Stomach (tissue), 9 donors: ENCODE data around the gene TRPV4. TPM values are rescaled to one million over a fixed set of nuclear protein-coding genes. Genes with fewer than 3 reads are reported as not detected.
A peak's percentile ranks its signal among the peaks of the same experiment; 100 is the strongest.

Experiments used
- DNase-seq, 2 donors: peaks; one replicate each; pipeline versions ENCODE4 v3.0.0 to v3.0.0-alpha.2; 2013 to 2019
- H3K27ac ChIP-seq, 5 donors: fragments of 200-600 bp in 4 of 5; sonication (generic) in 4 of 5; one replicate each; pipeline ENCODE4 v1.5.1; 2013 to 2019; ENCODE audit warnings: mild to moderate bottlenecking in 1 of 5, moderate library complexity in 1 of 5
- H3K27me3 ChIP-seq, 3 donors: fragments of 200-600 bp; sonication (generic); one replicate each; pipeline ENCODE4 v1.5.1; 2017 to 2019; ENCODE audit warnings: mixed run types in 1 of 3
- H3K36me3 ChIP-seq, 4 donors: fragments of 200-600 bp; sonication (generic); 1 replicate in 3 of 4; 2 replicates in 1 of 4; pipeline ENCODE4 v1.5.1; 2016 to 2019
- H3K4me1 ChIP-seq, 4 donors: fragments of 200-600 bp; sonication (generic); one replicate each; pipeline ENCODE4 v1.5.1; 2016 to 2019
- H3K4me3 ChIP-seq, 4 donors: fragments of 200-600 bp; sonication (generic) in 3 of 4; one replicate each; pipeline ENCODE4 v1.5.1; 2016 to 2019; ENCODE audit warnings: mild to moderate bottlenecking in 1 of 4
- H3K9me3 ChIP-seq, 4 donors: fragments of 200-600 bp; sonication (generic); one replicate each; pipeline ENCODE4 v1.5.1; 2016 to 2019
- CTCF ChIP-seq, 7 experiments: fragments of 450-650 bp in 4 of 7; fragments of 200-600 bp in 3 of 7; sonication (generic) in 3 of 7; IDR thresholded peaks; one replicate each; pipeline ENCODE4 v1.5.1; 2016 to 2019; ENCODE audit warnings: antibody characterized with exemption in 7 of 7, control low read depth in 2 of 7, mild to moderate bottlenecking in 1 of 7
- EP300 ChIP-seq: sonication (generic); formaldehyde crosslinking; IDR thresholded peaks from one replicate; pipeline ENCODE4 v1.6.1; 2017; ENCODE audit warnings: antibody characterized with exemption
- POLR2A ChIP-seq, 4 donors: fragments of 450-650 bp; IDR thresholded peaks; one replicate each; pipeline ENCODE4 v1.6.1; 2016; ENCODE audit warnings: antibody characterized with exemption in 4 of 4, control low read depth in 2 of 4, mild to moderate bottlenecking in 1 of 4, moderate library complexity in 1 of 4
- POLR2AphosphoS5 ChIP-seq, 3 donors: sonication (generic); formaldehyde crosslinking; IDR thresholded peaks; one replicate each; pipeline ENCODE4 v1.6.1; 2016; ENCODE audit warnings: antibody characterized with exemption in 3 of 3
- WGBS, 5 donors: extraction: QIAGEN DNeasy Blood & Tissue Kit in 3 of 5; methylation state at CpG; one replicate each; pipeline versions ENCODE4 v1.1.5 to v1.1.7; 2013 to 2018; 5-methylcytosine and 5-hydroxymethylcytosine counted together
- intact Hi-C: fragments of 100-400 bp; cut with DNase I; formaldehyde crosslinking; loops from one replicate; pipeline ENCODE4 v1.15.1; 2023; ENCODE audit warnings: low total_unique reads
- polyA plus RNA-seq, 3 donors: library from polyadenylated mRNA; stranded (reverse); fragments of 200-250 nt; gene quantifications; one replicate each; pipeline ENCODE4 v1.2.3, GENCODE V29; 2013
- total RNA-seq, 5 donors: library from RNA; depleted of rRNA; stranded (reverse); fragments of >200 nt; gene quantifications; one replicate each; pipeline versions ENCODE4 v1.1.0 to v1.2.3, GENCODE V29; 2014 to 2016
- donor health status: healthy with polysubstance abuse.
- donor health status: Bipolar disorder and iron deficiency.
- donor health status: healthy.

Gene TRPV4
- total and polyA plus RNA-seq, 8 donors, result 0.75 to 3.8 (median 1.4) TPM; not detected in 4

GRCh38 chr12:109756457-109756856, 76.7 kb downstream of the TRPV4 start:
- WGBS, 5 donors, result 83 to 96% (median 91%) methylated on average over 1 of the region's 1 CpG
- Histone ChIP-seq H3K27me3 (no peaks in the 10 kb centered on the region), H3K4me1 (peaks cover 0 to 31% (median 23%) of the 10 kb centered on the region in 4 donors), H3K9me3 (peaks cover 0 to 20% (median 14%) of the 10 kb centered on the region in 4 donors), H3K27ac (no peak overlapping the region), H3K4me3 (no peak overlapping the region), H3K36me3 (no peaks in the 10 kb centered on the region)
- TF ChIP-seq POLR2A (IDR thresholded peaks at IDR 0.05), result no peak
- no peak for TF ChIP-seq CTCF (IDR thresholded peaks at IDR 0.05)
- no peak for TF ChIP-seq EP300
- no peak for TF ChIP-seq POLR2AphosphoS5 (IDR thresholded peaks at IDR 0.05)
- intact Hi-C loops, result no loop called here
- no peak for DNase-seq

DNA sequence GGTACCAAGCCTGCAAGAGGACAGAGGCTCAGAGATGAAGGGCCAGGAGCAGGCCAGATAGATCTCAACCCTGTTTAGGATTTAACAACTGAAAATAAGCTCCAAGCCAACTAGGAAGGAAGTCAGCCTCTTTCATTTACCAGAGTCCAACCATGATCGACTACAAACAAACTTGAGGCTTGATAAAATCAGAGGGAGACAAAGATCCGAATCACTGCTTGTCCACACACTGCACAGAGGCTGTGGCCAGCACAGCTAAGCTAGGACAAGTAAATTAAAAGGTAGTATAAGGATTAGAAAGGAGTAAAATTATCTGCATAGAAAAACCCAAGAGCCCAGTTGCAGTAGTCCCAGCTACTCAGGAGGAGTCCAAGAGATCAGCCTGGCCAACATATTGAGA, 79.2 kb downstream of the TRPV4 start:
- Histone ChIP-seq H3K36me3 (no peaks in the 10 kb centered on the region), H3K4me1 (peaks cover 0 to 23% (median 10%) of the 10 kb centered on the region in 4 donors), H3K4me3 (no peak overlapping the region), H3K27me3 (no peaks in the 10 kb centered on the region), H3K9me3 (peaks cover 0 to 20% (median 14%) of the 10 kb centered on the region in 4 donors), H3K27ac (peak overlapping the region in 1 of 5 donors; percentile 8)
- TF ChIP-seq POLR2AphosphoS5 (IDR thresholded peaks at IDR 0.05) (no peak), POLR2A (IDR thresholded peaks at IDR 0.05) (no peak), CTCF (IDR thresholded peaks at IDR 0.05) (no peak), EP300 (no peak)
- 16 to 33% (median 27%) methylated on average over 2 of the region's 2 CpGs for WGBS, 5 donors
- DNase-seq, result peak in 1 of 2 donors; percentile 16
- intact Hi-C loops, result no loop called here

DNA sequence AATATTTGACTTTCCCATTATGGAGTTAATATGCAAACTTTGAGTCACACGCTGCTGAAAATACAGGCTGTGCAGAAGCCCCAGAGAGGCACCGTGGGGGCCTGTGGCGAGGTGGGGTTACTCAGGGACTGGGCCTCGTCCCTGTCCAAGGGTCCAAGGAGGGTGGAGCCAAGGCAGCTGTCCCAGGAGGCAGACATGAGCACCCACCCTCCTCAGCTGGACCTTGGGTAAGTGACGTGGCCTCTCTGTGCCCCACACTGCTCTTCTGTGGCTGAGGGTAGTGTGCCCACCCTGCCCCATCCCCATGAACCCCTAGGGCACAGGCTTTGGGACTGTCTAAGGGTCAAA, 80.2 kb downstream of the TRPV4 start:
- H3K27ac ChIP-seq, result peak overlapping the region in 2 of 5 donors; percentile 8 to 19
- peaks cover 0 to 23% (median 10%) of the 10 kb centered on the region in 4 donors for H3K4me1 ChIP-seq
- no peaks in the 10 kb centered on the region for H3K27me3 ChIP-seq
- H3K36me3 ChIP-seq, result no peaks in the 10 kb centered on the region
- DNase-seq, result peak in 1 of 2 donors; percentile 23
- TF ChIP-seq POLR2A (IDR thresholded peaks at IDR 0.05) (no peak), EP300 (no peak), POLR2AphosphoS5 (IDR thresholded peaks at IDR 0.05) (no peak), CTCF (IDR thresholded peaks at IDR 0.05) (no peak)
- peaks cover 0 to 20% (median 14%) of the 10 kb centered on the region in 4 donors for H3K9me3 ChIP-seq
- intact Hi-C loops, result no loop called here
- no peak overlapping the region for H3K4me3 ChIP-seq
- WGBS, 5 donors, result 43 to 67% (median 52%) methylated on average over 5 of the region's 5 CpGs

DNA sequence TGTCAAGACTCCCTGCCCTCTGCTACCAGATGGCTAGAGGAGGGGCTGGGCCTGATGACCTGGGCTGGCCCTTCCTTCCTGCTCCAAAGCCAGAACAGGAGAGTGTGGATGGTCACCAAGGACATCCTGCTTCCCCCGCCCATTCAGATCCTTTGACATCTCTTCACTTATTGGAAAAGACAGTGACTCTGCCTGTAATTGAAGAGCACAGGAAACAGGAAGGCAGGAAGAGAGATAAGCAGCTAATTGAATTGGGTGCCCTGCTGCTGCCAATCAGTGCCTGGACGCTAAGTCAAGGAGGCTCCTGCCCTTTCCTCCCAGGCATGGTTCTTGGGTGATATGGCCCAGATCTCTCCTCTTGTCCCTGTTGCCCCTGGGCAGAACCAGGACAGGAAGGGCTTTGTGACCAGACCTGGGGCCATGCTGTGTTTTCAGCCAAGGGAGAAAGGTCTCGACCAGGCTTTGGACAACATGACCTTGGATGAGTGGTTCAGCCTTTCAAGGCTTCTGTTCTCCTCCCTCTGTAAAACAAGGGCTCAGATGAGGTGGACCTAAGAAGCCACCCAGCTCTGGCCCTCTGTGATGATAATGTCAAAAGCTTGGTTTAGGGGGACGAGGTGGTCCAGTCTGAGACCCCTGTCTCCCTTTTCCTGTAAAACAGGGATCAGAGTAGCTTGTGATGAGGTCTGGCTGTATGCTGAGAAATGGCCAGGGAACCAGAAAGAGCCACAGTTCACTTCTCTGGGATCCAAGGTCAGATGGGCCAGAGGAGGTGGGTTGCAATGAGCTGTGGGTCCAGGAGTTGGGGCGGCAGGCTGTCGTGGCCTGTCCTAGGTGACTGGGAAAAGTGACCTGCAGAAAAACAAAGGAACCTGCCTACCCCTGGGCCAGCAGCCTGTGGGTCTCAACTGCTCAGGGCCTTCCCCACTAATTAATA, 80.8 kb downstream of the TRPV4 start:
- peak in 1 of 2 donors; percentile 23 for DNase-seq
- H3K27ac ChIP-seq, result peak overlapping the region in 2 of 5 donors; percentile 9 to 24
- TF ChIP-seq POLR2A (IDR thresholded peaks at IDR 0.05) (no peak), CTCF (IDR thresholded peaks at IDR 0.05) (no peak), POLR2AphosphoS5 (IDR thresholded peaks at IDR 0.05) (no peak), EP300 (no peak)
- 53 to 79% (median 63%) methylated on average over 6 of the region's 6 CpGs for WGBS, 5 donors
- no peaks in the 10 kb centered on the region for H3K27me3 ChIP-seq
- no peak overlapping the region for H3K4me3 ChIP-seq
- no peaks in the 10 kb centered on the region for H3K36me3 ChIP-seq
- peaks cover 0 to 23% (median 10%) of the 10 kb centered on the region in 4 donors for H3K4me1 ChIP-seq
- peaks cover 0 to 16% (median 14%) of the 10 kb centered on the region in 4 donors for H3K9me3 ChIP-seq
- intact Hi-C loops, result no loop called here
